Neural cell (in vitro differentiated cells): ENCODE results near the gene ZNF57.

Experiments
- EP300 ChIP-seq: fragments of 450-650 bp; conservative IDR thresholded peaks from 2 replicates; pipeline ENCODE4 v1.6.1; 2014; ENCODE audit warnings: antibody characterized with exemption, mild to moderate bottlenecking, moderate library complexity; ENCODE audit not compliant: poor library complexity, severe bottlenecking
- EZH2 ChIP-seq: fragments of 200-600, 300-800 bp; shearing (Covaris generic), sonication (generic); IDR thresholded peaks from 2 replicates; pipeline ENCODE4 v1.6.1; 2014; ENCODE audit warnings: antibody characterized with exemption, low read length, borderline replicate concordance, mild to moderate bottlenecking; ENCODE audit not compliant: insufficient read depth, poor library complexity, severe bottlenecking
- RAD21 ChIP-seq: fragments of 450-650 bp; conservative IDR thresholded peaks from 2 replicates; pipeline ENCODE4 v1.6.1; 2014; ENCODE audit warnings: antibody characterized with exemption, mild to moderate bottlenecking, moderate library complexity
- SMC3 ChIP-seq: fragments of 450-650 bp; conservative IDR thresholded peaks from 2 replicates; pipeline ENCODE4 v1.6.1; 2014; ENCODE audit warnings: antibody characterized with exemption, mild to moderate bottlenecking, moderate library complexity; ENCODE audit not compliant: poor library complexity
- TF ChIP-seq, protein P1 (sequence below): fragments of 450-650 bp; IDR thresholded peaks from 2 replicates; pipeline ENCODE4 v1.5.1; 2014; ENCODE audit warnings: antibody characterized with exemption, mild to moderate bottlenecking, moderate library complexity; ENCODE audit not compliant: poor library complexity, severe bottlenecking

DNA sequence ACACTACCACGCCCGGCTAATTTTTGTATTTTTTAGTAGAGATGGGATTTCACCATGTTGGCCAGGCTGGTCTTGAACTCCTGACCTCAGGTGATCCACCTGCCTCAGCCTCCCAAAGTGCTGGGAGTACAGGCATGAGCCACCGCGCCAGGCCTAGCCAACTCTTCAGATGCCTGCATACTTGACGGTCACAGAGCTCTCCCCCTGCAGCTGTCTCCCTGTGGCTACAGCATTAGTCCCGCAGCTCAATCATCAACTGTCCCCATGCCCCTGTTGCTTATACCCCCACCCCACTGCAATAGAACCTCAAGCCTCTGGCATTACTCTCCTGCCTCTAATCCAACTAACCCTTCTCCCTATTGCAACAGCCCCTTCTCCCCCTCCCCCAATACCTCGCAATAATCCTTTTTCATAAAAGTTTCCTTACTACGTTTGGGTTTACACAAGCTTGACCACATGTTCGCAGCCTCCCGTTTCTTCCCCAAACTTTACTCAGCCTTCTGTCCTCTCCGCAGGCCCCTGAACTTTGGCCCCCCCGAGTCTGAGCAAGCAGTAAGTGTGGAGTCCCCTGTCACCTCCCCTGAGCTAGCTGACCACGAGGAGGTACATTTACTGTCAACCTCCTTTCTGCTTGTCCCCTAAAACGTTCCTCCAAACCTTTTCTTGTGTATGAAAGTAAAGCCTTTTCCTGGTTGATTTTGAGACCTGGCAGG is 42.4 kb downstream of the ZNF57 start:
- TF ChIP-seq EZH2 (no peak), SMC3 (no peak), RAD21 (no peak), EP300 (no peak)
- TF ChIP-seq, protein P1, sequence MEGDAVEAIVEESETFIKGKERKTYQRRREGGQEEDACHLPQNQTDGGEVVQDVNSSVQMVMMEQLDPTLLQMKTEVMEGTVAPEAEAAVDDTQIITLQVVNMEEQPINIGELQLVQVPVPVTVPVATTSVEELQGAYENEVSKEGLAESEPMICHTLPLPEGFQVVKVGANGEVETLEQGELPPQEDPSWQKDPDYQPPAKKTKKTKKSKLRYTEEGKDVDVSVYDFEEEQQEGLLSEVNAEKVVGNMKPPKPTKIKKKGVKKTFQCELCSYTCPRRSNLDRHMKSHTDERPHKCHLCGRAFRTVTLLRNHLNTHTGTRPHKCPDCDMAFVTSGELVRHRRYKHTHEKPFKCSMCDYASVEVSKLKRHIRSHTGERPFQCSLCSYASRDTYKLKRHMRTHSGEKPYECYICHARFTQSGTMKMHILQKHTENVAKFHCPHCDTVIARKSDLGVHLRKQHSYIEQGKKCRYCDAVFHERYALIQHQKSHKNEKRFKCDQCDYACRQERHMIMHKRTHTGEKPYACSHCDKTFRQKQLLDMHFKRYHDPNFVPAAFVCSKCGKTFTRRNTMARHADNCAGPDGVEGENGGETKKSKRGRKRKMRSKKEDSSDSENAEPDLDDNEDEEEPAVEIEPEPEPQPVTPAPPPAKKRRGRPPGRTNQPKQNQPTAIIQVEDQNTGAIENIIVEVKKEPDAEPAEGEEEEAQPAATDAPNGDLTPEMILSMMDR: no peak
